ENCODE data around the gene SLC5A11.

SLC5A11 gene

GRCh38 chr16:24917236-24917635, 71.5 kb downstream of the SLC5A11 start:
- TF ChIP-seq ZNF565 (CRISPR knock-in tag; conservative IDR thresholded peaks at IDR 0.05; ENCODE audit: low read depth), result no peak
- TF ChIP-seq ZFP30 (CRISPR knock-in tag; IDR thresholded peaks at IDR 0.05), result no peak
- no peak for TF ChIP-seq CSDC2 (CRISPR knock-in tag; IDR thresholded peaks at IDR 0.05)
- no peak for TF ChIP-seq TCF4 (CRISPR knock-in tag; IDR thresholded peaks at IDR 0.05; ENCODE audit: borderline replicate concordance)
- TF ChIP-seq, protein P1, sequence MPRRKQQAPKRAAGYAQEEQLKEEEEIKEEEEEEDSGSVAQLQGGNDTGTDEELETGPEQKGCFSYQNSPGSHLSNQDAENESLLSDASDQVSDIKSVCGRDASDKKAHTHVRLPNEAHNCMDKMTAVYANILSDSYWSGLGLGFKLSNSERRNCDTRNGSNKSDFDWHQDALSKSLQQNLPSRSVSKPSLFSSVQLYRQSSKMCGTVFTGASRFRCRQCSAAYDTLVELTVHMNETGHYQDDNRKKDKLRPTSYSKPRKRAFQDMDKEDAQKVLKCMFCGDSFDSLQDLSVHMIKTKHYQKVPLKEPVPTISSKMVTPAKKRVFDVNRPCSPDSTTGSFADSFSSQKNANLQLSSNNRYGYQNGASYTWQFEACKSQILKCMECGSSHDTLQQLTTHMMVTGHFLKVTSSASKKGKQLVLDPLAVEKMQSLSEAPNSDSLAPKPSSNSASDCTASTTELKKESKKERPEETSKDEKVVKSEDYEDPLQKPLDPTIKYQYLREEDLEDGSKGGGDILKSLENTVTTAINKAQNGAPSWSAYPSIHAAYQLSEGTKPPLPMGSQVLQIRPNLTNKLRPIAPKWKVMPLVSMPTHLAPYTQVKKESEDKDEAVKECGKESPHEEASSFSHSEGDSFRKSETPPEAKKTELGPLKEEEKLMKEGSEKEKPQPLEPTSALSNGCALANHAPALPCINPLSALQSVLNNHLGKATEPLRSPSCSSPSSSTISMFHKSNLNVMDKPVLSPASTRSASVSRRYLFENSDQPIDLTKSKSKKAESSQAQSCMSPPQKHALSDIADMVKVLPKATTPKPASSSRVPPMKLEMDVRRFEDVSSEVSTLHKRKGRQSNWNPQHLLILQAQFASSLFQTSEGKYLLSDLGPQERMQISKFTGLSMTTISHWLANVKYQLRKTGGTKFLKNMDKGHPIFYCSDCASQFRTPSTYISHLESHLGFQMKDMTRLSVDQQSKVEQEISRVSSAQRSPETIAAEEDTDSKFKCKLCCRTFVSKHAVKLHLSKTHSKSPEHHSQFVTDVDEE (CRISPR knock-in tag; IDR thresholded peaks at IDR 0.05), result no peak
- no peak for TF ChIP-seq GLIS3 (CRISPR knock-in tag; IDR thresholded peaks at IDR 0.05)
- TF ChIP-seq TOX (CRISPR knock-in tag; IDR thresholded peaks at IDR 0.05; ENCODE audit: borderline replicate concordance), result no peak
- ATAC-seq, result no peak

DNA sequence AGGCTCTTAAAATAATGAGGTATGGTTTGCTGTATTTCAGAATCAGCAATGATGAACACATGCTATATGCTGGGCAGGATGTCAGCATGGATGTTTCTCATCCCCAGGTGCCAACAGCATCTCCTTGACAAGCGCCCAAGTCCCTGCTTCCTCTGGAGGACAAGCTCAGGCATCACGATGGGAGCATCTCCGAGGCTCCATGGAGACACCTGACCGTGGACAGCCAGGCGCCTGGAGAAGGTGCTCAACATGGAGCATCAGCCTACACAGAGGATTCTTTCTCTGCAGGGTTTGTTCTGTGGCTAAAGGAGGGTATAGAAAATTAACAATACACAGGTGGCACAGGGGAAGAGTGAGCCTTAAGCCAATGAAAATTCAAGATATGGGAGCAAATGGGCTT, 72.1 kb downstream of the SLC5A11 start:
- TF ChIP-seq, protein P2, sequence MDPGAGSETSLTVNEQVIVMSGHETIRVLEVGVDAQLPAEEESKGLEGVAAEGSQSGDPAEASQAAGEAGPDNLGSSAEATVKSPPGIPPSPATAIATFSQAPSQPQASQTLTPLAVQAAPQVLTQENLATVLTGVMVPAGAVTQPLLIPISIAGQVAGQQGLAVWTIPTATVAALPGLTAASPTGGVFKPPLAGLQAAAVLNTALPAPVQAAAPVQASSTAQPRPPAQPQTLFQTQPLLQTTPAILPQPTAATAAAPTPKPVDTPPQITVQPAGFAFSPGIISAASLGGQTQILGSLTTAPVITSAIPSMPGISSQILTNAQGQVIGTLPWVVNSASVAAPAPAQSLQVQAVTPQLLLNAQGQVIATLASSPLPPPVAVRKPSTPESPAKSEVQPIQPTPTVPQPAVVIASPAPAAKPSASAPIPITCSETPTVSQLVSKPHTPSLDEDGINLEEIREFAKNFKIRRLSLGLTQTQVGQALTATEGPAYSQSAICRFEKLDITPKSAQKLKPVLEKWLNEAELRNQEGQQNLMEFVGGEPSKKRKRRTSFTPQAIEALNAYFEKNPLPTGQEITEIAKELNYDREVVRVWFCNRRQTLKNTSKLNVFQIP (CRISPR knock-in tag; IDR thresholded peaks at IDR 0.05; ENCODE audit: borderline replicate concordance, low read depth), result no peak
- TF ChIP-seq ZNF70 (CRISPR knock-in tag; IDR thresholded peaks at IDR 0.05) (no peak), ARNTL (CRISPR knock-in tag; IDR thresholded peaks at IDR 0.05; ENCODE audit: borderline replicate concordance, low read depth) (no peak), TOX (CRISPR knock-in tag; IDR thresholded peaks at IDR 0.05; ENCODE audit: borderline replicate concordance) (no peak), ZFP3 (CRISPR knock-in tag; IDR thresholded peaks at IDR 0.05) (no peak), ZNF8 (CRISPR knock-in tag; IDR thresholded peaks at IDR 0.05) (no peak), PPARA (CRISPR knock-in tag; IDR thresholded peaks at IDR 0.05; ENCODE audit: borderline replicate concordance) (no peak), BACH2 (CRISPR knock-in tag; IDR thresholded peaks at IDR 0.05; ENCODE audit: borderline replicate concordance) (no peak), RARB (CRISPR knock-in tag; IDR thresholded peaks at IDR 0.05) (no peak)
- ATAC-seq, result no peak

DNA sequence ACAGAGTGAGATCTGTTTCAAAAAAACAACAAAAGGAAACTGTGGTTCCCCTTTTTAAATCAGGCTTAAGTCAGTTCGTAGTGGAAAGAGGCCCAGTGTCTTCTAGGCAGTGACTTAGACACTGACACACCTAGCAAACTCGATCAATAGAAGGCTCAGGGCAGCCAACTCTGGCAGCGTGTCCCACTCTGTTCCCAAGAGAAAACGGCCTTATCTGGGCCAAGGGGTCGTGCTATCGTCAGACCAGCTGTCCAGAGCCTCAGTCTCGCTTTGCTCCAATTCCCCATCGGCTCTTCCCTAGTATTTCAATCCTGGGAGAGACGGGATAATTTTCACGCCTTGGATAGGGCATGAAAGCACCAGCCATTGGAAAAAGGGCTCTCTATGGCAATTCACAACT, 72.9 kb downstream of the SLC5A11 start:
- TF ChIP-seq, protein P3, sequence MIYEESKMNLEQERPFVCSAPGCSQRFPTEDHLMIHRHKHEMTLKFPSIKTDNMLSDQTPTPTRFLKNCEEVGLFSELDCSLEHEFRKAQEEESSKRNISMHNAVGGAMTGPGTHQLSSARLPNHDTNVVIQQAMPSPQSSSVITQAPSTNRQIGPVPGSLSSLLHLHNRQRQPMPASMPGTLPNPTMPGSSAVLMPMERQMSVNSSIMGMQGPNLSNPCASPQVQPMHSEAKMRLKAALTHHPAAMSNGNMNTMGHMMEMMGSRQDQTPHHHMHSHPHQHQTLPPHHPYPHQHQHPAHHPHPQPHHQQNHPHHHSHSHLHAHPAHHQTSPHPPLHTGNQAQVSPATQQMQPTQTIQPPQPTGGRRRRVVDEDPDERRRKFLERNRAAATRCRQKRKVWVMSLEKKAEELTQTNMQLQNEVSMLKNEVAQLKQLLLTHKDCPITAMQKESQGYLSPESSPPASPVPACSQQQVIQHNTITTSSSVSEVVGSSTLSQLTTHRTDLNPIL (CRISPR knock-in tag; IDR thresholded peaks at IDR 0.05; ENCODE audit: low read depth), result no peak
- no peak for TF ChIP-seq ZC3H10 (CRISPR knock-in tag; IDR thresholded peaks at IDR 0.05)
- no peak for ATAC-seq

- no peak for ATAC-seq
- no peak for TF ChIP-seq CSRNP3 (CRISPR knock-in tag; IDR thresholded peaks at IDR 0.05)
- no peak for TF ChIP-seq ZFP30 (CRISPR knock-in tag; IDR thresholded peaks at IDR 0.05)
- TF ChIP-seq, protein P2 (CRISPR knock-in tag; IDR thresholded peaks at IDR 0.05; ENCODE audit: borderline replicate concordance, low read depth), result no peak
- TF ChIP-seq, protein P3 (CRISPR knock-in tag; IDR thresholded peaks at IDR 0.05; ENCODE audit: low read depth), result no peak
- TF ChIP-seq OSR1 (CRISPR knock-in tag; IDR thresholded peaks at IDR 0.05), result no peak
- no peak for TF ChIP-seq ZFP3 (CRISPR knock-in tag; IDR thresholded peaks at IDR 0.05)
- TF ChIP-seq ESRRG (CRISPR knock-in tag; IDR thresholded peaks at IDR 0.05), result no peak
- TF ChIP-seq PPARA (CRISPR knock-in tag; IDR thresholded peaks at IDR 0.05; ENCODE audit: borderline replicate concordance), result no peak
These were observed 73.8 kb downstream of the SLC5A11 start for GRCh38 chr16:24919536-24919935.
